GM21717 (cell line): ENCODE results near the gene LSAMP.

Experiments
- ATAC-seq: cut with Tn5 transposase; IDR thresholded peaks from one replicate; pipeline ENCODE4 v1.9.1; 2021; ENCODE audit warnings: mild to moderate bottlenecking, moderate library complexity; ENCODE audit not compliant: unreplicated experiment

Gene LSAMP

GRCh38 chr3:116432795-116433194 lies 12.5 kb downstream of the LSAMP start:
- ATAC-seq: no peak

DNA sequence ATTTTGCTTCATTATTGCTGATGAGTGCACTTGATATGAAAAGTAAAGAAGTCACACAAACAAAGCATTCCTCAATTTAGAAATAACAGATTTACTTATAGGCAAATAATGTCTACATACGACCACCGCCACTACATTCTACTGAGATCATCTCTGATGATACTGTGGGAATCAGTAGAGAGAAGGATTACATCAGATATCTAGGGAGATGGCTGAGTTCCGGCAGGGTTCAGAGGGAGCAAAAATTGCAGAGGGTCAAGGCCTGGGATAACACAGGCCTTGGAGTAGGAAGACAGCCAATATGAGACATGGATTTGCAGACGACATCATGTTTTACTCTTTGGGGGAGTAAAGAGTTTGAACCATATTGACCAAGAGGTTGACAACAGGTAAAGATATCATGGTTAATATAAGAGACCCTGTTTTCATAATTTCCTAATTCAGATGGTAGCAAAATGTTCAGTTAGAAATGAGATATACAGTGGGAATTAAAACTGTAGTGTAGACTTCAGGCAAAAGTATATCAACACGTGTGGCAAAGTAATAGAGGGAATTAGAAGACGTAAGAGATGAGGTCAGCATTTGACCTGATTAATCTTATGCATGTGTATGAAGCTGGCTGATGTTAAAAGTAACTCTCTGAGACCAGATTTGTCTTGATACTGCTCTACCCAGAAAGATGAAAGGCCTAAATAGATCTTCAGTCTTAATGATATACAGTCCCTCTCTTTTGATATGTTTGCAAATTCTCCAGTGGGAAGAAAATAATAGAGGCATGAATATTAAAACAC lies 15.6 kb downstream of the LSAMP start:
- no peak for ATAC-seq

GRCh38 chr3:116426036-116426435 lies 19.3 kb downstream of the LSAMP start:
- ATAC-seq: no peak

- ATAC-seq: no peak
Measured at GRCh38 chr3:116425126-116425525, 20.2 kb downstream of the LSAMP start.

DNA sequence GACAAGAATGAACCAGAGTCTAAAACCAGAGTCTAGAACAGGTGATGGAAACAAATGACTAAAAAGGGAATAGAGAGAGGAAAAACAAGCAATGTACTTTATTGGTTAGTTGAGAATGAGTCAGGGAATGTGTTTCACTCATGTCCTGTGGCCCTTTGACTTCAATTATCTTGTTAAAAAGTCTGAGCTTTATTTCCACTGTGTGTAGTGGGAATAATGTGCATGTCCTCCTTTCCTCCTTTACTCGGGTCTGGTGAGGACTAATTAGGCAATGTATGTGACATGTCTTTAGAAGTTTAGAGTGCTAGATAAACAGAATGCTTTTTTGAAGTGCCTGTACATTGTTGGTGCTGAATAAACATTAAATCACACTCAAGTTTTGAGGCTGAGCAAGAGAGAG lies 21.3 kb downstream of the LSAMP start:
- no peak for ATAC-seq

- no peak for ATAC-seq
Measured at GRCh38 chr3:116423374-116423773, 21.9 kb downstream of the LSAMP start.

- ATAC-seq: no peak
Measured at GRCh38 chr3:116417151-116417550, 28.1 kb downstream of the LSAMP start.

DNA sequence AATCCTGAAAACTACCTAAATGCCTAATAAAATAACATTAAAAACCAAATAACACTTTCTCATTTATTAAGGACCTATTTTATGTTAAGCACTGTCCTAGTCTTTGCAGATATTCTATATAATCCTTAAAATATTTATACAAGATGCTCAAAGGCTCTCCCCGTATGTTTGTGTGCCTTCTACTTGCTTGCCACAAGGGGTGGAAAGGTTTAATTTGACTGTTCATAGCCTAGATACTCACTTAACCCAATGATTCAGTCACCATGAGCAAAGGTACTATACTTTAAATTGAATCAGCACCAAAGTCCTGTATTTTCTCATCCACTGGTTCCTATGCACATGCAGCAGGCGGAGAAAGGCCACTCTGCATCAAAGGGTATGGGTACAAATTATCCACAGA lies 32.0 kb downstream of the LSAMP start:
- no peak for ATAC-seq

- no peak for ATAC-seq
Measured at GRCh38 chr3:116408473-116408872, 36.8 kb downstream of the LSAMP start.

DNA sequence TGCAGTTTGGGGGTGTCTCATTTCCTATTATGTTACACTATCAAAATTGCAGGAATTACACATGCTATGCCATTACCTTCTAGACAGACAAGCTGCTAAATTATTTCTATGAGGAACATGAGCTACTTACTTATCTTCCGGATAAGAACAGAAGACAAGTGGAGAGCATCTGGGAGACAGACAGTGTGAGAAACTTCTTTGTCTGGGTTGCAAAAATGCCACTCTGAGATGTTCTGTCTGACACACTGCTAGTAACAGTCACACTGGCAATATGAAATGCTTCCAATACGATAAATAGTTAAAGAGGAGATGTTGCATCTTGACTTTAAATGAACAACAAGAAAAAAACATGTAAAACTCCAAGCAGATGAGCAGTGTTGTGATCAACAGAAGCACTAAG lies 40.1 kb downstream of the LSAMP start:
- no peak for ATAC-seq

DNA sequence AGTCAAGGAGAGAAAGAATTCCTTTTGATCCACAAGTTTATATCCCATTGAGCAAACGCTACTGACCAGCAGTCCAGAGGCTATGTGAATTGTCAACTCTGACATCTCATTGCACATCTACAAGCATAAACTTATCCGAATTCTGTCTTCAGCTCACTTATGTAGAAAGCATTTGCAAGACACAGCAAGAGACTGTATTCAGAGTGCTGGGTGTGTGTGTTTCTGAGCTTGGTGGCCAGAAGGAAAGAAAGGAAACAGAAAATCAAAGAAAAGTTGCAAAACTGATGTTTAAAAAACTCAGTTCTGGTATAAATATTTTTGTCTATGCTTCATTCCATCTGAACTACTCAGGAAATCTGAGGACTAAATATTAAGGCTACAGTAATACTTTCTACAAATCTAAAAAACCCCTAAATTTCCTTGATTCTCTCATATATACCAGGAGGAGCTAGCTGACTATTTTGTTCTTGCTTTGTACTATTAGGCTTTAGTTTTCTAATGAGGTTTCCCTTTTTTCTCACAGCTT lies 45.5 kb downstream of the LSAMP start:
- ATAC-seq: no peak

- ATAC-seq: no peak
Measured at GRCh38 chr3:116394365-116394764, 50.9 kb downstream of the LSAMP start.

DNA sequence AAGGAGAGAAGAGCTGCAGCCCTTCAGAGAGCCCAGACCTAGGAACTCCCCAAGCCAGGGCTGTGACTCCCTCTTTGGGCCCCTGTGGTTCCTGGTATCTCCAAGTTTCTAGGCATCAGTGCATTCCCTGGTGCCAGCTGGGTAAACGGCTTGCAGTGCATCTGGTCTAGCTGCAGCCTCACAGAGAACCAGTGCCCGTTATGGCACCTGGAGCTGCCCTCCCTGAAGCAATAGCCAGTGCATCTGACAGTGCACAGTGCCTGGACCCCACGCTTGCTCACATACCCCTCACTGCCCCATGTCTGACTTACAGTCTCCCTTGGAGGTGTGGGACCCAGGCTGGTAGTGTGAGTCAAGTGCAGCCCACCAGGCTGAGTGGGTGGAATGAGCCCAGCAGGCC lies 52.1 kb downstream of the LSAMP start:
- ATAC-seq: no peak

- ATAC-seq: no peak
Measured at GRCh38 chr3:116392291-116392690, 53.0 kb downstream of the LSAMP start.

DNA sequence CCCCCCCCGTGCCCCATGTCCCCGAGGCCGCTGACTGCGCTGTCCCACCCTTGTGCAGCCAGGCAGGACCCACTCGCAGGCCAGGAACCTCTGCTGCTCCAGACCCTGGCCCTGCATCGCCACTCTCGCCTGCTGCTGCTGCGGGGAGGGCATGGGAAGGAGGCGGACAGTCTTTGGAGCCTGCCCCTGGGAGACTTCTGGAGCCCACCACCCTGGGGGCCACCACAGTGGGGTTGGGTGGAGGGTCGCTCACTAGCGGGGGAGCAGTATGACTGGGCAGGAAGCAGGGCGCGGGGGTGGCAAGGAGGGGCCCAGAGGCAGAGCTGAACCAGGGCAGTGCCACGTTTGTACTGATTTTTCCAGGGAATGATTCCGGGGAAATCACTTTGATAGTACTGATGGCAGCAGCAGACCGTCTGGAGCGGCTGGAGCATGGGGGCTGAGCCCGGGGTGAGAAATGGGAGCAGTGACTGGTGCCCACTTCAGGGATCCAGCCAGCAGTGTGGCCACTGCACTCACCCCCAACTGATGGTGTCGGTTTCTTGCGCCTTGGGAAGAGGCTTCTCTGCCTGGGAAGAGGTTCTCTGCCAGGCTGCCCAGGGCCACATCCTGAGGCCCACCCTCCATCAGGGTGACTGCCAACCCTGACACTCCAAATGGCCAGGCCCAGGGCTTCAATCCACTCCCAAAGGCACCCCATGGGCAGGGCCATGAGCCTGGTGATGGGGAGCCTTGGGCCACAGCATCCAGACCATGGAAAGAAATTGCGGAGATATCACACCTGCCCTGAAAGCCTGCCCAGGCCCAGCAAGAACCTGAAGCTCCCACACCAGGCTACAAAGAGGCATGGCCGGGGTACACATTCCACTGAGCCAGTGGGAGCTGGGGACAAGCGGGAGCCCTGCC lies 53.7 kb downstream of the LSAMP start:
- no peak for ATAC-seq

DNA sequence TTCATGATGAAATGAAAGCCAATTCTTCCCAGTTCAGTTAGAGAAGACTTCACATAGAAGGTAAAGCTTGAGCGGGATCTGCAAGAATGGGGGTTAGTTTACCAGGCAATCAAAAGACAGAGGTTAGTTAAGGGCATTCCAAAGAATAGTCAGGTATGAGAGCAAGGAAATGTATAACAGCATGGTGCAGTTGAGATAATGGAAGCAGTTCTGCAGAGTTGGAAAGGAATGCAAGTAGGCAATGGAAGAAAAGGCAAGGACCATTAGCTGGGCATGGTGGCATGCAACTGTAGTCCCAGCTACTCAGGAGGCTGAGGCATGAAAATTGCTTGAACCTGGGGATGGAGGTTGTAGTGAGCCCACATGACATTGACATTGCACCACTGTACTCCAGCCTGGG lies 55.0 kb downstream of the LSAMP start:
- no peak for ATAC-seq

GRCh38 chr3:116388867-116389385 lies 56.4 kb downstream of the LSAMP start:
- ATAC-seq: no peak

DNA sequence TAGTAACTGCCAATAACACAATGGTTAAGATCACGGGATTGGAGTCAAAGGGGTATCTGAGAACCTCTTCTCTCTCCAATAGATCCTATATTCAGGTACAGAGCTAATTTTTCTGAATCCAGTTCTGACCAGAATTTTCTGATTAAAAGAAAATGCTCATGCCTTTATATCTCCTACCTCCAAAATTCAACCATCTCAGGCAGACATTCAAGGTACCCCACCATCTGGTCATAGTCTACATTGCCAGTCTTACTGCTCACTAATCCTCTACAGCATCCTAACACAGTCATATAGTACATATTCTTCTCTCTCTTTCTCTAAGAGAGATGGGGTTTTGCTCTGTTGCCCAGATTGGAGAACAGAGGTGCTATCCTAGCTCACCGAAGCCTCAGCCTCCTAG lies 59.1 kb downstream of the LSAMP start:
- ATAC-seq: no peak

DNA sequence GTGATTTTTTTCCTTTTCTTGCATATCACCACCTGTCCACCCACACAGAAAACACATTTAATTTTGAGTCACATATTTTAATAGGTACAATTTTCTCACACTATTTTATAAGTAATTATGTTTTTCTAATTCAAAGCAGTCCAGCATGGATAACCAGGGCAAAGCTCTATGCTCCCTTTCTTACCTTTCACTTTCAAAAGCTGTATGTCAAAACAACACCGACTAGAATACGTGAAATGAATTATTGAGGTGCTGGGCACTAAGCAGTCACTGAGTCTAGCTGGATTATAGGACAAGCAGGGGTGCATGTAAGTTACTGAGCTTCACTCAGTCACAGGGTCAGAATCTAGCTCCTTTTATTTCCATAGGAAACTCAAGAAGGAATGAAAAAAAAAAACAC lies 60.6 kb downstream of the LSAMP start:
- ATAC-seq: no peak

DNA sequence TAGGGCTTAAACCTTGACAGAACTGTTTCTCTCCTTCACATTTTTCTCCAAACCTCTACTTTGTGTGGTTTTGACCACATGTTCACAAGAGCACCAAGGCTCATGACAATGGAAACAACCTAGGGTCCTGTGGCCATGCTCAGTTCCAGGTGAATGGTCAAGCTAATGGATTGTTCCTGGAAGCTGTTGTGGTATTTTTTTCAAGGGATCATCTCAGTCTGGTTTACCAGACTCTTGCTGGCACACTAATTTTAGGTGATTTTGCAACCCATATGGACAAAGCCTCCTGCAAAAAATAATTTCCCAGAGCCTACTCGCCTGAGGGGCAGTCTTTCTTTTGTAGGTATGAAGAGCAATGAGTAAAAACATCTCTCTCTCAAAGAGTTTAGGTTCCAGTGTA lies 67.2 kb downstream of the LSAMP start:
- no peak for ATAC-seq

GRCh38 chr3:116374901-116375300 lies 70.4 kb downstream of the LSAMP start:
- no peak for ATAC-seq
